GM18519 (cell line): ENCODE measurements around the gene FOSL2.

Experiments used
- ATAC-seq: cut with Tn5 transposase; IDR thresholded peaks from one replicate; pipeline ENCODE4 v1.9.1; 2021; ENCODE audit warnings: mild to moderate bottlenecking, moderate library complexity; ENCODE audit not compliant: unreplicated experiment, low FRiP score

FOSL2 gene

GRCh38 chr2:28445448-28446258 is 53.0 kb downstream of the FOSL2 start:
- no peak for ATAC-seq

GRCh38 chr2:28446531-28446930 is 53.9 kb downstream of the FOSL2 start:
- no peak for ATAC-seq

- ATAC-seq: no peak
Measured at GRCh38 chr2:28447086-28447485, 54.4 kb downstream of the FOSL2 start.

GRCh38 chr2:28447943-28448792 is 55.5 kb downstream of the FOSL2 start:
- ATAC-seq: no peak

GRCh38 chr2:28448793-28449100 is 56.1 kb downstream of the FOSL2 start:
- ATAC-seq: no peak

- no peak for ATAC-seq
Measured at GRCh38 chr2:28449126-28449487, 56.4 kb downstream of the FOSL2 start.

GRCh38 chr2:28449488-28450395 is 57.1 kb downstream of the FOSL2 start:
- no peak for ATAC-seq

- no peak for ATAC-seq
Measured at GRCh38 chr2:28450901-28451565, 58.4 kb downstream of the FOSL2 start.

GRCh38 chr2:28451793-28452533 is 59.3 kb downstream of the FOSL2 start:
- no peak for ATAC-seq

- ATAC-seq: no peak
Measured at GRCh38 chr2:28452534-28453081, 60.0 kb downstream of the FOSL2 start.

- ATAC-seq: no peak
Measured at GRCh38 chr2:28453396-28453795, 60.7 kb downstream of the FOSL2 start.

GRCh38 chr2:28454016-28454930 is 61.6 kb downstream of the FOSL2 start:
- no peak for ATAC-seq

- ATAC-seq: no peak
Measured at GRCh38 chr2:28457237-28457636, 64.6 kb downstream of the FOSL2 start.

- no peak for ATAC-seq
Measured at GRCh38 chr2:28461056-28461455, 68.4 kb downstream of the FOSL2 start.

GRCh38 chr2:28462122-28462521 is 69.5 kb downstream of the FOSL2 start:
- no peak for ATAC-seq

- ATAC-seq: no peak
Measured at GRCh38 chr2:28463211-28463816, 70.7 kb downstream of the FOSL2 start.

- ATAC-seq: no peak
Measured at GRCh38 chr2:28463893-28464292, 71.2 kb downstream of the FOSL2 start.
